HG03135 (cell line): ENCODE results near the gene DDHD1.

Experiments used
- ATAC-seq: cut with Tn5 transposase; IDR thresholded peaks from one replicate; pipeline ENCODE4 v1.9.1; 2021; ENCODE audit warnings: mild to moderate bottlenecking, moderate library complexity; ENCODE audit not compliant: unreplicated experiment

Gene DDHD1

DNA sequence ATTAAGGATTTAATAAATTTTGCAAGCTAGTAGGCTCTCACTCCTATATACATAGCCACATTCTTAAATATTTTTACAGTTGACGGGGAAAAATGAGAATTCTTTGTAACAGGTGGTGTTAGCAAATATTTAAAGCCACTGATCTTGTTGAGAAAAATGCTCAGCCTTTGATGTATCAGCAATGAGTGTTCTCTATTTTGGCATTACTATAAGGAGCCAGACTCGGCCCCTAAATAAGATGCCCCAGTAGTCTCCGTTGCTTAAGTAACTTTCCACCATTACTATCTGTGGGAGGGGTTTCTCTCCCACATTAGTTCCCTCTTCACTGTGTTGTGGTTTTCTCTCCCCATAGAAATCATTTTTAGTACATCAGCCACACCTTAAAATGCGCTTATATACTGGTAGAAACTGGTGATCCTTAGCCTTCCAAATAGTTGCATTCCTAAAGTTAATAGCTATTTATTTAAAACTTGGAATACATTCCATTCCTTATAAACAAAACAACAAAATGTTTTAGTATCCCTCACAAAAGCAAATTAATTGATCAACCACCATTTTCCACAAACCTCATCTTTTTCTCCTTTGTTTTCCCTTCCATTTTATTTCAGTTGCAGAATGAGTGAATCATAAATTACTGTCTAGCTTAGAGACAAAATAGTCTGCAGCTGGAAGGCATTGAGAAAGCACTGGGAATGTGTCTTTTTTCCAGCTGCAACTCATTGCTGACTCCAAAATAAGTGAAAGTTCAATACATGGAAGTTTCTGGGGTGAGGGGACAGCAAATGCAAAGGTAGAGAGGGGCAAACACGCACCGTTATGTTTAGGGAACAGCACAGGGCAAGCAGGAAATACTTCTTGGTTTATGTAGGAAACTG, 117.5 kb downstream of the DDHD1 start:
- no peak for ATAC-seq

GRCh38 chr14:53034688-53035230, 118.4 kb downstream of the DDHD1 start:
- no peak for ATAC-seq

DNA sequence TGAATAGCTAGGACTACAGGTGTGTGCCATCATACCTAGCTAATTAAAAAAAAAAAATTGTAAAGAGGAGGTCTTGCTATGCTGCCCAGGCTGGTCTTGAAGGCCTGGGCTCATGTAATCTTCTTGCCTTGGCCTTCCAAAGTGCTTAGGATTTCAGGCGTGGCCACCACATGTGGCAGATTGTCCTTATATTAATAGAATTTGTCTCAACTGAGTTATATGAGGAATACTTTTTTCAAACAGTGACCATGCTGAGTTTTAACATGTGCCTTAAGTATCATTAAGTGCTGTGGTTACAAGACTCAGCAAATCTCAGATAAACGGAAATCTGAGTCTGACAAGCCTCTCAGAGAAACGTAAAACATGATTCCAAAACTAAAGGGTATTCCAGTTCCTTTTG, 119.1 kb downstream of the DDHD1 start:
- no peak for ATAC-seq

DNA sequence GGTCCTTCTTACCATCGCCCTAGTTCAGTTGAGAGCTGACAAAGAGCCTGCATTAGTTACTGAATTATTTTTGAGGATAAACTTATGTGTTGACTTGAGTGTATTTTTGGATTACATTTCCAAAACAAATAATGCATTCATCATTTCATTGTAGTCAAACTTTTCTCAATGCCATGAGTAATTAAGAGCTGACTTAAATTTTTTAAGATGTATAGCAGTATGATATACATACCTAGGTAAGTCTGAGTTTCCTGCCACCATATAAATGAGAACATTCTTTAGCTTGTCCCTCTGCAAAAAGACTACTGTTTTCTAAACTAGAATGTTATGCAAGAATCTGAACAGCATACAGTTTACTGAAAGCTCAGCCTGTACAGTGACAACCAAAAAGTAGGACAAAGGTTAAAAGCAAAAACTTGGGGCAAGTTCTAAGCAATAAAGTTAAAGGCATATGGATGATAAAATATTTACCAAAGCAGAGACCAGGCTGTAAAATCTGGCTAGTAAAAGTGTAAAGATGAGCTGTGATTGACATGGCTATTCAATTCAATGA, 120.2 kb downstream of the DDHD1 start:
- ATAC-seq: no peak

- no peak for ATAC-seq
These were observed 120.8 kb downstream of the DDHD1 start for GRCh38 chr14:53032161-53032803.

DNA sequence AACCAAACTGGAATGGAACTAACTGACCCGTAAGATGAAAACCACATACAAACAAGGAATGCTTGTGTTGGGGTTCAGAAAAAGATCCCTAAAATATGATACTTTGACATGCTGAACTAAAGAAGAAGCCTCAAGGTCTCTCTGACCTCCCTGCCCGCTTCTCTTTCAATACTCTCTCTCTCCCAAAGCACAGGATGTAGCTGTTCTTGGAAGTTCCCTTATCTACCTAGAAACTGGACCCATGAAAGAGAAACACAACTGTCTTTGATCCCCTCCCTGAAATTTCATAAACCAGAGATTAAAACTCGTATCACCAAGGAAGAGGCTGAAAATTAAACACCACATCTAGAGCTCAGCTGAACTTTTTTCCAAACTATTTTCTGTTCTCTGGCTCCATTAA, 125.6 kb downstream of the DDHD1 start:
- ATAC-seq: no peak

DNA sequence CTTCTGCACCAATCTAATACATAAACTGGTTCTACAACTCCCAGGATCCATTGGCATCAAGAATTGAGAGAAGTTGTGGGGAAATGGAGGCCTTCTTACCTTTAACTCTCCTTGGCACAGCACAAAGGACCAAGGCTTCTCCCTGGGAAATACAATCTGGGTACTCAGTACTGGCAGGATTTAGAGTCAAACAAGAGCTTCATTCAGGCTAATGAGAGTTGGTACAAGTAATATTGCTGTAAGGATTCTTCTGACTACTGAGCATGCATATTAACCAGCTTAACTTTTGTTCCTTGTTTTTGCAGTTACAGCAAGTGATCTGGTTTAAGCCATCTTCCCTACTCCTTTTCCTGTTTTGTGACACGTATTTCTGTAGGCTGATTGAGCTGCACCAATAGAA, 126.1 kb downstream of the DDHD1 start:
- no peak for ATAC-seq

GRCh38 chr14:53023325-53023724, 129.8 kb downstream of the DDHD1 start:
- ATAC-seq: no peak

DNA sequence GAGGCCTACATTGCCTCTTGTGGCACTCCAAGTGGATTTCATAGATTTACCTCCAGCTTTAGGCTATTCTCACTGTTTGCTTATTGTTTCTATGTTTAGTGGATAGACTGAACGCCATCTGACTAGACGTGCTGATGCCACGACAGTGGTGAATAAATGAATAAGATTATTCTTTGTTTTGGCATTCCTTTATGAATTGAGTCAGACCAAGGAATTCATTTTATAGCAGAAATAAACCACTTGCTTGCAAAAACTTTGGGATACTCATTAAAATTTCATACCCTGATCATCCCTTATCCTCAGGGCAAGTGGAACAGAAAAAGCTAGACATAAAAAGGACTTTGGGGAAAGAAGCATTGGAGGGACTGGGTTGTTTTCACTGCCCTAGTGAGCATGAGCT, 130.5 kb downstream of the DDHD1 start:
- no peak for ATAC-seq

- ATAC-seq: no peak
These were observed 132.8 kb downstream of the DDHD1 start for GRCh38 chr14:53020193-53020932.

- no peak for ATAC-seq
These were observed 133.7 kb downstream of the DDHD1 start for GRCh38 chr14:53019406-53019805.

DNA sequence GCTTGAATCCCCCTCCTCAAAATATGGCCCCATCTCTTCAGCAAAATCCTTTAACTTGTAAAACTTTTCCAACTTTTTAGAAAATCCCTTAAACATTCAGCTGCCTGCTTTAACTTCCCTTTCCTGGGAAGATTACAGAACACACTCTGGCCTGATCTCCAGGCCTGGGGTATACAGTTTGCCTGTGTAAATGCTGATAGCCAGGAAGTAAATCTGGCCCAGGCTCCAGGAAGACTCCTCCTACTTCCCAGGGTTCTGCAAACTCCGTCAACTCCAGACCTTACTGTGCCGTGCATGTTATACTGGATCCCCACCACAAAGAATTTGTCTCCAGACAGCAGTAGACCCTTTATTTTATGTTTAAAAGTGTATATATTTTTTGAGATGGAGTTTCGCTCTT, 135.3 kb downstream of the DDHD1 start:
- no peak for ATAC-seq

DNA sequence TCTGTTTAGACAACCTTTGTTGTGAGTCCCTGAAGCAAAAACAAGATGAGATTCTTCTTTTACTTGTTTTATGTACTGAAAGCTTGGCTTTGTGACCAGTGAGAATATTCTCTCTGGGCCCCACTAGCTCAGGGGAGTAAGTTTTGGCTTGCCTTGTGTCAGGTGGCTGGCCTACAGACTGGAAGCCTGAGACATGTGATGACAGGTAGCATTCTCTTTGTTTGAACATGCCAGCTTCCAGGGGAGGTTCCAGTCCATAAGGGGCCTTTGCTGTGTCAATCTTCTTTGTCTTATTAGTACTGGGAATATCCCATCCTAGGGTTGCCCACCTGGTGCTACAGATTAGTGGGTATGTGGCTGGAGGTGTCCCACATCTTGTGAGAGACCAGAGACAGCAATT, 136.2 kb downstream of the DDHD1 start:
- no peak for ATAC-seq

DNA sequence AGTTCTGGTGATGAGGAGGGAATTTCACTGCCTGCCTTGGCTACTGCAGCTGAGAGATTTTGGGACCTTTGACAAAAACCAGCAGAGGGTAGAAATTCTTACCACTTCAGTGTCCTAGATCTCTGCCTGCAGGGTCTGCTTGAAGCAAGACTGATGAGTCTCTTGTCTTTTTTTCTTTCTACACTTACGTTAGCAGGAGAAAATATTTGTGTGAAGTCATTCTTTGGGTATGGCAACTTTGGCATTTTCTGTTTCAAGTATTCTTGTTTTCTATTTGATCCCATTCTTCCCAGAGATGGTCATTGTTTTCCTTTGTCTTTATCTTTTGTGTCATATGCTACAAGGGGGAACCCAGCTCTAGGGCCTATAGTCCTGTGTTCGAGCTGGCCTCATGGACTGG, 136.6 kb downstream of the DDHD1 start:
- no peak for ATAC-seq

DNA sequence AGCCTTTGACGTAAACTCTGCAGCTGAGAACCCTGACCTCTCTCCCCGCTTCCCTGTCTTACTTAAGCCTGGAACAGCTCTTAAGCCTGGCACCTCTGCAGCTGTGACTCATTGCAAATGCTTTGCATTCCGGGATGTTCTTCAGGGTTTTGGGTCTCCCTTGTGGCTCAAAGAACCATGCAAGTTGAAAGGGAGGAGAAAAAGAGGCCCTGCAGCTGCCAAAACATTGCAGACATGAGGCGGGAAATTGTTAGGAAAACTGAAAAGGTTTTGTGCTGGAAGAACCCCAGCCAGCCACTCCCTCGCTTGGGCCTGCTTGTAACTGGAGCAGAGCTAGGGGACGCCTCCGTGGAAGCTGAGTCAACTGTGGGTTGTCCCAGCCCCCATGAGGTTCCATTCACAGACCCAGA, 142.1 kb downstream of the DDHD1 start:
- no peak for ATAC-seq

DNA sequence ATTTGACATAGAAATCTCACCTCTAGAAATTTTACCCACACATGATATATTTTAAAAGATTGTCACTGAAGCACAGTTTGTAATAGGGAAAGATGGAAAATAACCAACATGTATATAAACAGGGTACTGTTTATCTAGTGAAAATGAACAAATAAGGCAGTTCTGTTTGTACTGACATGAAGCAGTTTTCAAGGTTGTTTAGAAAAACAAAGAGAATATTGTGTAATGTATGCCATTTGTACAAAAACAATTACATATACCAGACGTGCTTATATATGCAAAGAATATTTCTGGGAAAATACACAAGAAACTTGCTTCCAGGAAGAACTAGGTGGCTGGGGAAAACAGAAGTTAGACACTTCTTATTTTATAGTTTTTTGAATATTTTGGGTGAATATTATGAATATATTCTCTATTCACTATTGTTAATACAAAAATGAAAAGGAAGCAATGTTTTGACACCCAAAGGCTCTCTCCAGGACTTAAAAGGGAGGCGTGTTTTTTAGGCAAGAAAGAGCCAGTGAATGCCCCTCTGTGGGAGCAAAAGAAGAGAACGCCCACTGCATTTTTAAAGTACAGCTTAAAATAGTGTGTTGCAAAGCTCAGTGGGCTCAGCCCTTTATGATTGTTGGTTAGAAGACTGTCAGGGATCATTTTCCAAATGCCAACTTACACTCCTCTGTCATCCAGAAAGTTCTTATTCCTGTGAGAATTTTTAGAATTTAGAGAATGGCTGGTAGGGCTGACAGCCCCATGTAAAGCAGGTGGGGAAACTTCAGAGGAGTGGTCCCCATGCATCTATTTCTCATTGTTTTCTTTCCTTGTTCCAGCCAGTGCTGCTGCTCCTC, 142.7 kb downstream of the DDHD1 start:
- no peak for ATAC-seq

- no peak for ATAC-seq
These were observed 146.1 kb downstream of the DDHD1 start for GRCh38 chr14:53006931-53007562.

DNA sequence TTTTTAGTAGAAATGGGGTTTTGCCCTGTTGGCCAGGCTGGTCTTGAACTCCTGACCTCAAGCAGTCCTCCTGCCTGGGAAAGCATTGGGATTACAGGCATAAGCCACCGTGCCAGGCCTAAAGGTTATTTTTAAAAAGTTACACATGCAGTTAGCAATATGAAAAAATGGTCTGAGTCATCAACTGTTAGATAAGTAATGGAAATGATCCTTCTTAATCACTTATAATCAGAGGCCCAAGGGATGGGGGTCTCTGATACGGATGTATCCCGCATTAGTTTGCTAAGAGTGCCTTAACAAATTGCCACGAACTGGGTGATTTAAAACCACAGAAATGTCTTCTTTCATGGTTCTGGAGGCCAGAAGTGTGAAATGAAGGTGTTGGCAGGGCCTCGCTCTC, 148.1 kb downstream of the DDHD1 start:
- ATAC-seq: no peak

- ATAC-seq: no peak
These were observed 149.3 kb downstream of the DDHD1 start for GRCh38 chr14:53003776-53004175.

DNA sequence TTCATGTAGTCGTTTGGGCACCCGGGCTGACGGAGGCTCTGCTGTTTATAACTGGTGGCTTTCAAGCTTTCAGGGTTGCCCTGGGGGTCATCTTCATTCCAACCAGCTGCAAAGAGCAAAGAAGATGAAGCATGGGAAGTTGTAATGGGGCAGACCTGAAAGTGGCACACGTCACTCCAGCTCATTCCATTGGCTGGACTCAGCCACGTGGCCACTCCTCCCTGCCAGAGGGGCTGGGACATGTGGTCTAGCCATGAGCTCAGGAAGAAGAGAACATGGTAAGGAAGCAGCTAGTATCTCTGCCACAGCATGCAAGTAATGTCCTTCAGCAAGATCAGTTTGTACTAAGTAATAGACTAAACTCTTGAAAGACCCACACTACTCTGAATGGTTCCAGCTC, 150.5 kb downstream of the DDHD1 start:
- ATAC-seq: no peak
